ENCODE results near the gene FLVCR2.
"Not testable (repeated sequence)": the region's sequence is repeated elsewhere in the genome, so short reads cannot be mapped to it uniquely, and the experiment has no call there.

The FLVCR2 gene

GRCh38 chr14:75660630-75661498, 82.4 kb downstream of the FLVCR2 start, which contains the start of the genes ERG28 and TTLL5:
TSS of gene ERG28 (minus strand) at chr14:75660876. CDS start at chr14:75657502, 3,374 bp downstream.
TSS of gene TTLL5 (plus strand) at chr14:75661246. CDS start at chr14:75663150, 1,904 bp downstream.
- DNase-seq (ENCODE audit: low read depth, low spot score), result peak; percentile 92

- DNase-seq (ENCODE audit: low read depth, low spot score), result no peak
Measured at GRCh38 chr14:75661499-75661814, 83.0 kb downstream of the FLVCR2 start.

GRCh38 chr14:75662966-75663365, 84.5 kb downstream of the FLVCR2 start:
- DNase-seq (ENCODE audit: low read depth, low spot score), result no peak

GRCh38 chr14:75667099-75667765, 88.8 kb downstream of the FLVCR2 start:
- DNase-seq (ENCODE audit: low read depth, low spot score), result no peak

GRCh38 chr14:75672605-75673192, 94.3 kb downstream of the FLVCR2 start:
- DNase-seq (ENCODE audit: low read depth, low spot score), result no peak

GRCh38 chr14:75673345-75674035, 95.1 kb downstream of the FLVCR2 start:
- DNase-seq (ENCODE audit: low read depth, low spot score), result no peak

GRCh38 chr14:75675265-75675960, 97.0 kb downstream of the FLVCR2 start:
- no peak for DNase-seq (ENCODE audit: low read depth, low spot score)

- DNase-seq (ENCODE audit: low read depth, low spot score), result no peak
Measured at GRCh38 chr14:75685910-75686309, 107.5 kb downstream of the FLVCR2 start.

GRCh38 chr14:75689012-75689411, 110.6 kb downstream of the FLVCR2 start:
- DNase-seq (ENCODE audit: low read depth, low spot score), result no peak

GRCh38 chr14:75690010-75690409, 111.6 kb downstream of the FLVCR2 start:
- DNase-seq (ENCODE audit: low read depth, low spot score), result no peak

- DNase-seq (ENCODE audit: low read depth, low spot score), result not testable (repeated sequence)
Measured at GRCh38 chr14:75695025-75695424, 116.6 kb downstream of the FLVCR2 start.

- no peak for DNase-seq (ENCODE audit: low read depth, low spot score)
Measured at GRCh38 chr14:75697386-75697785, 119.0 kb downstream of the FLVCR2 start.

All from activated naive CD8-positive, alpha-beta T cell treated with anti-CD3 and anti-CD28 coated beads, Interleukin-2, amount 50 U/mL, for 16 hours (primary cell).